Measurements from ENCODE around the gene GNG8.
"Not testable (repeated sequence)": the region's sequence is repeated elsewhere in the genome, so short reads cannot be mapped to it uniquely, and the experiment has no call there.

Gene GNG8

GRCh38 chr19:46634656-46635218 is 1.3 kb downstream of the GNG8 start:
- DNase-seq (ENCODE audit: extremely low spot score): no peak
- TF ChIP-seq CTCF (IDR thresholded peaks at IDR 0.05; ENCODE audit: control extremely low read depth, extremely low read depth, low read depth, missing control alignments): no peak
- CTCF ChIA-PET: interaction anchor here (1.2 to 5.0 kb wide), 4 partner anchors 9 to 21 kb away, joined by 4 to 36 read pairs (median 27); no protein-coding TSS in a partner anchor
- POLR2A ChIA-PET: interaction anchor here (0.6 kb wide), 1 partner anchor 198 kb away, joined by 3 read pairs; no protein-coding TSS in a partner anchor

- DNase-seq (ENCODE audit: extremely low spot score): peak; percentile 95
- POLR2A ChIA-PET: interaction anchor here (0.6 kb wide), 1 partner anchor 198 kb away, joined by 3 read pairs; no protein-coding TSS in a partner anchor
Observed at GRCh38 chr19:46634045-46634655, 1.9 kb downstream of the GNG8 start.

GRCh38 chr19:46633130-46633529 is 2.9 kb downstream of the GNG8 start:
- ChIA-PET CTCF (interaction anchor here (0.9 to 5.0 kb wide), 6 partner anchors 11 to 207 kb away, joined by 3 to 36 read pairs (median 18); partner anchors contain the start of gene DACT3), POLR2A (no interaction called here)
- TF ChIP-seq CTCF (IDR thresholded peaks at IDR 0.05; ENCODE audit: control extremely low read depth, extremely low read depth, low read depth, missing control alignments): no peak
- no peak for DNase-seq (ENCODE audit: extremely low spot score)

More at GRCh38 chr19:46634045-46634655, 1.9 kb downstream of the GNG8 start:
- CTCF ChIA-PET: interaction anchor here (0.9 to 5.0 kb wide), 6 partner anchors 8 to 206 kb away, joined by 3 to 36 read pairs (median 18); partner anchors contain the start of gene DACT3
- no peak for TF ChIP-seq CTCF (IDR thresholded peaks at IDR 0.05; ENCODE audit: control extremely low read depth, extremely low read depth, low read depth, missing control alignments)

- ChIA-PET CTCF (interaction anchor here (1.2 to 5.0 kb wide), 5 partner anchors 10 to 30 kb away, joined by 3 to 36 read pairs (median 19); partner anchors contain the start of gene DACT3), POLR2A (interaction anchor here (0.5 kb wide), 1 partner anchor 1367 kb away, joined by 3 read pairs; no protein-coding TSS in a partner anchor)
- DNase-seq (ENCODE audit: extremely low spot score): no peak
- no peak for TF ChIP-seq CTCF (IDR thresholded peaks at IDR 0.05; ENCODE audit: control extremely low read depth, extremely low read depth, low read depth, missing control alignments)
Observed at GRCh38 chr19:46631481-46631880, 4.5 kb downstream of the GNG8 start.

- no peak for DNase-seq (ENCODE audit: extremely low spot score)
- TF ChIP-seq CTCF (IDR thresholded peaks at IDR 0.05; ENCODE audit: control extremely low read depth, extremely low read depth, low read depth, missing control alignments): no peak
- ChIA-PET POLR2A (no interaction called here), CTCF (interaction anchor here (1.3 to 5.0 kb wide), 5 partner anchors 9 to 31 kb away, joined by 3 to 36 read pairs (median 19); partner anchors contain the start of gene DACT3)
Observed at GRCh38 chr19:46630586-46631205, 5.3 kb downstream of the GNG8 start.

- no peak for TF ChIP-seq CTCF (IDR thresholded peaks at IDR 0.05; ENCODE audit: control extremely low read depth, extremely low read depth, low read depth, missing control alignments)
- no peak for DNase-seq (ENCODE audit: extremely low spot score)
- CTCF ChIA-PET: interaction anchor here (1.1 to 9.9 kb wide), 7 partner anchors 11 to 124 kb away, joined by 3 to 76 read pairs (median 15); partner anchors contain the start of gene DACT3
- POLR2A ChIA-PET: interaction anchor here (0.8 kb wide), 1 partner anchor 20 kb away, joined by 3 read pairs; no protein-coding TSS in a partner anchor
Observed at GRCh38 chr19:46629546-46630025, 6.4 kb downstream of the GNG8 start.

GRCh38 chr19:46628970-46629369 is 7.0 kb downstream of the GNG8 start:
- not testable (repeated sequence) for DNase-seq (ENCODE audit: extremely low spot score)
- POLR2A ChIA-PET: interaction anchor here (0.8 kb wide), 1 partner anchor 19 kb away, joined by 3 read pairs; no protein-coding TSS in a partner anchor
- CTCF ChIA-PET: interaction anchor here (1.1 to 9.9 kb wide), 6 partner anchors 11 to 125 kb away, joined by 3 to 76 read pairs (median 10); partner anchors contain the start of gene DACT3

Data from GM10248 (cell line).